Neural progenitor cell (in vitro differentiated cells): ENCODE results near the gene CDH13. TPM values are rescaled to one million over a fixed set of nuclear protein-coding genes. Genes with fewer than 3 reads are reported as not detected.
A peak's percentile ranks its signal among the peaks of the same experiment; 100 is the strongest.

Source experiments
- DNase-seq: peaks from one replicate; pipeline ENCODE4 v3.0.0-alpha.2; 2016; ENCODE audit warnings: low spot score
- H2AFZ ChIP-seq: fragments of 200-600 bp; sonication (generic); replicated peaks from 2 replicates; pipeline ENCODE4 v1.6.1; 2016; ENCODE audit warnings: antibody characterized with exemption
- H3F3A ChIP-seq: fragments of 200-600 bp; sonication (generic); 2 replicates; pipeline ENCODE4 v1.6.1; 2016; ENCODE audit warnings: antibody characterized with exemption, low read depth
- H3K27ac ChIP-seq: fragments of 200-600 bp; sonication (generic); 2 replicates; pipeline ENCODE4 v1.5.1; 2016; ENCODE audit warnings: mild to moderate bottlenecking
- H3K27me3 ChIP-seq: fragments of 200-600 bp; sonication (generic); 2 replicates; pipeline ENCODE4 v1.6.1; 2016; ENCODE audit warnings: mild to moderate bottlenecking, moderate library complexity
- H3K36me3 ChIP-seq: fragments of 200-600 bp; sonication (generic); 2 replicates; pipeline ENCODE4 v1.5.1; 2016
- H3K4me1 ChIP-seq: fragments of 200-600 bp; sonication (generic); 2 replicates; pipeline ENCODE4 v1.6.1; 2016; ENCODE audit warnings: mixed run types
- H3K4me2 ChIP-seq: fragments of 200-600 bp; sonication (generic); 2 replicates; pipeline ENCODE4 v1.6.1; 2016
- H3K4me3 ChIP-seq: fragments of 200-600 bp; sonication (generic); 2 replicates; pipeline ENCODE4 v1.5.1; 2016
- H3K79me2 ChIP-seq: fragments of 200-600 bp; sonication (generic); 2 replicates; pipeline ENCODE4 v1.6.1; 2016; ENCODE audit warnings: low read depth
- H3K9ac ChIP-seq: fragments of 200-600 bp; sonication (generic); 2 replicates; pipeline ENCODE4 v1.6.1; 2016
- H3K9me3 ChIP-seq: fragments of 200-600 bp; sonication (generic); 2 replicates; pipeline ENCODE4 v1.5.1; 2016; ENCODE audit warnings: low read depth
- H4K20me1 ChIP-seq: fragments of 200-600 bp; sonication (generic); 2 replicates; pipeline ENCODE4 v1.6.1; 2016; ENCODE audit warnings: low read depth
- H3K27ac Mint-ChIP-seq: 3 replicates; pipeline ENCODE4 v1.8.0; 2021; ENCODE audit warnings: mixed read lengths
- H3K27me3 Mint-ChIP-seq: 2 replicates; pipeline ENCODE4 v1.8.0; 2022; ENCODE audit warnings: low read depth, mild to moderate bottlenecking, inconsistent platforms, moderate library complexity, mixed read lengths; ENCODE audit not compliant: insufficient read depth
- H3K36me3 Mint-ChIP-seq: 3 replicates; pipeline ENCODE4 v1.8.0; 2021; ENCODE audit warnings: mixed read lengths
- H3K4me1 Mint-ChIP-seq: 3 replicates; pipeline ENCODE4 v1.8.0; 2021; ENCODE audit warnings: mixed read lengths
- H3K4me3 Mint-ChIP-seq: 3 replicates; pipeline ENCODE4 v1.8.0; 2021; ENCODE audit warnings: mild to moderate bottlenecking, moderate library complexity, mixed read lengths
- H3K9me3 Mint-ChIP-seq: 3 replicates; pipeline ENCODE4 v1.8.0; 2020; ENCODE audit warnings: mixed read lengths
- EZH2 ChIP-seq: fragments of 200-600 bp; sonication (generic); IDR thresholded peaks from 2 replicates; pipeline ENCODE4 v1.6.1; 2017; ENCODE audit warnings: antibody characterized with exemption, mild to moderate bottlenecking, moderate library complexity
- EZH2phosphoT487 ChIP-seq: fragments of 200-600 bp; sonication (generic); IDR thresholded peaks from 2 replicates; pipeline ENCODE4 v1.6.1; 2017; ENCODE audit warnings: antibody characterized with exemption
- total RNA-seq: library from RNA; depleted of rRNA; stranded (reverse); fragments of >200 nt; gene quantifications from 2 replicates; pipeline ENCODE4 v1.2.3, GENCODE V29; 2015; ENCODE audit warnings: low replicate concordance
- TF ChIP-seq, protein P1 (sequence below): fragments of 200-600 bp; sonication (generic); IDR thresholded peaks from 2 replicates; pipeline ENCODE4 v1.5.1; 2017; ENCODE audit warnings: antibody characterized with exemption, mild to moderate bottlenecking

CDH13 gene
- total RNA-seq, 1 donor from 2014 or later, result 3.0 TPM

DNA sequence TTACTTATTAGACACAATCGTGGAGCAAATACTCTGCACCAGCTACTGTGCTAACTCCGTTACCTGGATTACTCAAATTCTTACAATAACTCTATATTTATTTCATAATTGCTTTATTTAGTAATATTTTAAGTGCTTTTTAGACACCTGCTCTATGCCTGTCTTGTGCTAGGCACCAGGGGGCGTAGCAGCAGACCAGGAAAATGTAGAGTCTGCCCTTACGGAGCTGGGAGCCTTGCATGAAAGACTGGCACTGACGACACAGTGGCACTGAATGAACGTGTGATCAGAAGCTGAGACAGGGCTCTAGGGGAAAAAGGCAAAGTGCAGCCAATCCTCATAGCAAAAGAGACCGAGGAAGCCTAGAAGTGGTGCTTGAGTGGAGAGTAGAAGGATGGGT, 486.5 kb downstream of the CDH13 start:
- Mint-ChIP-seq H3K9me3 (no peaks in the 10 kb centered on the region), H3K36me3 (no peaks in the 10 kb centered on the region), H3K27ac (no peak overlapping the region), H3K4me1 (no peaks in the 10 kb centered on the region), H3K4me3 (no peak overlapping the region), H3K27me3 (peaks cover 4% of the 10 kb centered on the region)
- no peaks in the 10 kb centered on the region for H3K79me2 ChIP-seq
- TF ChIP-seq EZH2, result no peak
- TF ChIP-seq, protein P1, sequence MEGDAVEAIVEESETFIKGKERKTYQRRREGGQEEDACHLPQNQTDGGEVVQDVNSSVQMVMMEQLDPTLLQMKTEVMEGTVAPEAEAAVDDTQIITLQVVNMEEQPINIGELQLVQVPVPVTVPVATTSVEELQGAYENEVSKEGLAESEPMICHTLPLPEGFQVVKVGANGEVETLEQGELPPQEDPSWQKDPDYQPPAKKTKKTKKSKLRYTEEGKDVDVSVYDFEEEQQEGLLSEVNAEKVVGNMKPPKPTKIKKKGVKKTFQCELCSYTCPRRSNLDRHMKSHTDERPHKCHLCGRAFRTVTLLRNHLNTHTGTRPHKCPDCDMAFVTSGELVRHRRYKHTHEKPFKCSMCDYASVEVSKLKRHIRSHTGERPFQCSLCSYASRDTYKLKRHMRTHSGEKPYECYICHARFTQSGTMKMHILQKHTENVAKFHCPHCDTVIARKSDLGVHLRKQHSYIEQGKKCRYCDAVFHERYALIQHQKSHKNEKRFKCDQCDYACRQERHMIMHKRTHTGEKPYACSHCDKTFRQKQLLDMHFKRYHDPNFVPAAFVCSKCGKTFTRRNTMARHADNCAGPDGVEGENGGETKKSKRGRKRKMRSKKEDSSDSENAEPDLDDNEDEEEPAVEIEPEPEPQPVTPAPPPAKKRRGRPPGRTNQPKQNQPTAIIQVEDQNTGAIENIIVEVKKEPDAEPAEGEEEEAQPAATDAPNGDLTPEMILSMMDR, result peak; percentile 83
- no peaks in the 10 kb centered on the region for H3F3A ChIP-seq
- peak; percentile 59 for DNase-seq
- no peak overlapping the region for H2AFZ ChIP-seq
- no peaks in the 10 kb centered on the region for H3K27me3 ChIP-seq
- no peak overlapping the region for H3K9ac ChIP-seq
- no peak overlapping the region for H3K4me2 ChIP-seq
- H3K27ac ChIP-seq, result no peak overlapping the region
- no peaks in the 10 kb centered on the region for H3K4me1 ChIP-seq
- H3K36me3 ChIP-seq, result no peaks in the 10 kb centered on the region
- H3K4me3 ChIP-seq, result no peak overlapping the region
- H4K20me1 ChIP-seq, result no peaks in the 10 kb centered on the region
- no peaks in the 10 kb centered on the region for H3K9me3 ChIP-seq

DNA sequence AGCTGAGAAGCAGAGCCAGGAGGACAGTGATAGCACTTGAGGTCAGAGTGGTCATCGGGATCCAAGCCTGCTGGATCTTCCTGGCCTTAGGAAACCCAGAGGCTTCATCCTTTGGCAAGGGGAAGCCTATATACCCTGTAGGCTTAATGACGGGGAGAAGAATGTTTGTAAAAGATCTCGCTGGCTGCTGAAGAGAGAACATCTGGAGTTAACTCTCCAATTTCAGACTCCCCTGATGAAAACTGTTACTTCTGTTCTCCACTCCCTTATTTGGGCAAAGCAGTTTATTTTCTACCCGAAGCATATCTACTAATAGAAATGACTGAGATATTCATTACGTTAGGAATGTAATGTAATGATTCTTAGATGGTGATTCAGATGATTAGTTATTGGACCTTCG, 487.0 kb downstream of the CDH13 start:
- Histone ChIP-seq H2AFZ (no peak overlapping the region), H3K27ac (no peak overlapping the region), H3K27me3 (no peaks in the 10 kb centered on the region), H4K20me1 (no peaks in the 10 kb centered on the region), H3F3A (no peaks in the 10 kb centered on the region), H3K79me2 (no peaks in the 10 kb centered on the region), H3K4me1 (no peaks in the 10 kb centered on the region), H3K9me3 (no peaks in the 10 kb centered on the region), H3K36me3 (no peaks in the 10 kb centered on the region), H3K4me3 (no peak overlapping the region), H3K4me2 (no peak overlapping the region), H3K9ac (no peak overlapping the region)
- no peaks in the 10 kb centered on the region for H3K36me3 Mint-ChIP-seq
- DNase-seq, result no peak
- TF ChIP-seq EZH2phosphoT487 (no peak), EZH2 (no peak)
- TF ChIP-seq, protein P1, result no peak
- H3K4me1 Mint-ChIP-seq, result no peaks in the 10 kb centered on the region
- H3K27ac Mint-ChIP-seq, result no peak overlapping the region
- H3K4me3 Mint-ChIP-seq, result no peak overlapping the region
- peaks cover 4% of the 10 kb centered on the region for H3K27me3 Mint-ChIP-seq
- H3K9me3 Mint-ChIP-seq, result no peaks in the 10 kb centered on the region

DNA sequence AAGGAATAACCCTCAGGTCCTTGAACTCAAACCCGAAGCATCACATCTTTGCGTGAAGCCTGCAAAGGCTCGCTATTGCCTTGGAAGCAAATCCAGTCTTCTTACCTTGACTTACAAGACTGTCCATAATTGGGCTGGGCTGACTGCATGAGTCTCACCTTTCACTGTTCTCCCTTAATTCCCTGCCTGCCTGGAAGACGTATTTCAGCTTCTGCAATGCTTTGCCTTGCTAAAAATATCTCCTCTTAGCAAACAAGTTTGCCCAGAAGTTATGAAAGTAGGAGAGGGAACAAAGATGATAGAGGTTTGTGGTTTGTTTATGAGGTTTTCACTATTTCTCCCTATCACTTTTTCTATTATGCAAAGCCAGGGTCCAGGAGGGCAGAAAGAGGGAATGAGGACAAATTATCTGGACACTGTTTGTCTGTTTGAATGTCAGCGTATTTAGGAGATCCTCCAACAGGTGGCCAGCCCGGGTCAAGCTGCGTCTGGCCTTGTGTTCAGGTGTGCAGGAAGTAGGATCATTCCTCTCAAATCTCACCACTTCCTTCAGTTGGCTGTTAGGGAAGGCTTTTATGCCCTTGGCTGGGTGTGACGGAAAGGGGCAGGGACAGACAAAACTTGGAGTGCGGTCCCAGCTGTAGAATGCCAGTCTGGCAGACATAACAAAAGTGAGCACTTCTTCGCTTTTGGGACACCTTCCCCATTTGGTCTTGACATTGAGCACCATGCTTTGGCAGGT, 488.9 kb downstream of the CDH13 start:
- H3K36me3 Mint-ChIP-seq, result no peaks in the 10 kb centered on the region
- H3K4me2 ChIP-seq, result no peak overlapping the region
- peaks cover 4% of the 10 kb centered on the region for H3K27me3 Mint-ChIP-seq
- TF ChIP-seq, protein P1, result no peak
- TF ChIP-seq EZH2phosphoT487 (no peak), EZH2 (no peak)
- DNase-seq, result no peak
- no peaks in the 10 kb centered on the region for H3K27me3 ChIP-seq
- H3K79me2 ChIP-seq, result no peaks in the 10 kb centered on the region
- no peaks in the 10 kb centered on the region for H4K20me1 ChIP-seq
- no peaks in the 10 kb centered on the region for H3K4me1 ChIP-seq
- no peaks in the 10 kb centered on the region for H3F3A ChIP-seq
- no peak overlapping the region for H3K4me3 Mint-ChIP-seq
- H3K36me3 ChIP-seq, result no peaks in the 10 kb centered on the region
- no peak overlapping the region for H3K27ac Mint-ChIP-seq
- no peak overlapping the region for H3K27ac ChIP-seq
- no peaks in the 10 kb centered on the region for H3K9me3 ChIP-seq
- no peak overlapping the region for H2AFZ ChIP-seq
- H3K4me3 ChIP-seq, result no peak overlapping the region
- H3K4me1 Mint-ChIP-seq, result no peaks in the 10 kb centered on the region
- H3K9ac ChIP-seq, result no peak overlapping the region
- H3K9me3 Mint-ChIP-seq, result no peaks in the 10 kb centered on the region
